CD4-positive, alpha-beta T cell treated with Interleukin-4 for 4 hours (primary cell): ENCODE data around the gene AICDA.
A peak's percentile ranks its signal among the peaks of the same experiment; 100 is the strongest.
"Not testable (repeated sequence)": the region's sequence is repeated elsewhere in the genome, so short reads cannot be mapped to it uniquely, and the experiment has no call there.

ENCODE experiments used
- DNase-seq: peaks from one replicate; pipeline ENCODE4 v3.0.0-alpha.2; 2020

Gene AICDA

GRCh38 chr12:8606890-8607289 lies 5.8 kb downstream of the AICDA start:
- DNase-seq: no peak

- DNase-seq: no peak
Measured at GRCh38 chr12:8605057-8605456, 7.6 kb downstream of the AICDA start.

- DNase-seq: no peak
Measured at GRCh38 chr12:8603856-8604255, 8.8 kb downstream of the AICDA start.

- no peak for DNase-seq
Measured at GRCh38 chr12:8603286-8603685, 9.4 kb downstream of the AICDA start.

GRCh38 chr12:8596561-8596960 lies 16.1 kb downstream of the AICDA start:
- DNase-seq: no peak

GRCh38 chr12:8594072-8594471 lies 18.6 kb downstream of the AICDA start:
- DNase-seq: no peak

GRCh38 chr12:8593246-8593645 lies 19.4 kb downstream of the AICDA start:
- no peak for DNase-seq

- no peak for DNase-seq
Measured at GRCh38 chr12:8590842-8591545, 21.7 kb downstream of the AICDA start.

- DNase-seq: no peak
Measured at GRCh38 chr12:8589679-8590078, 23.0 kb downstream of the AICDA start.

- DNase-seq: not testable (repeated sequence)
Measured at GRCh38 chr12:8584478-8584877, 28.2 kb downstream of the AICDA start.

- no peak for DNase-seq
Measured at GRCh38 chr12:8584004-8584403, 28.7 kb downstream of the AICDA start.

- DNase-seq: no peak
Measured at GRCh38 chr12:8581098-8581784, 31.4 kb downstream of the AICDA start.

- DNase-seq: no peak
Measured at GRCh38 chr12:8577879-8578278, 34.8 kb downstream of the AICDA start.

- peak; percentile 25 for DNase-seq
Measured at GRCh38 chr12:8572507-8572906, 40.2 kb downstream of the AICDA start.

- no peak for DNase-seq
Measured at GRCh38 chr12:8566525-8566924, 46.1 kb downstream of the AICDA start.

GRCh38 chr12:8566052-8566451 lies 46.6 kb downstream of the AICDA start:
- not testable (repeated sequence) for DNase-seq

GRCh38 chr12:8564656-8565055 lies 48.0 kb downstream of the AICDA start:
- DNase-seq: no peak

GRCh38 chr12:8563356-8563755 lies 49.3 kb downstream of the AICDA start:
- DNase-seq: no peak

GRCh38 chr12:8562310-8562709 lies 50.3 kb downstream of the AICDA start:
- no peak for DNase-seq

- no peak for DNase-seq
Measured at GRCh38 chr12:8561011-8561410, 51.6 kb downstream of the AICDA start.

- no peak for DNase-seq
Measured at GRCh38 chr12:8559676-8560075, 53.0 kb downstream of the AICDA start.

- DNase-seq: no peak
Measured at GRCh38 chr12:8556531-8557097, 56.0 kb downstream of the AICDA start.

- DNase-seq: no peak
Measured at GRCh38 chr12:8554451-8555195, 58.0 kb downstream of the AICDA start.
